Measurements from ENCODE around the gene UMAD1. TPM values are rescaled to one million over a fixed set of nuclear protein-coding genes. Genes with fewer than 3 reads are reported as not detected.

UMAD1 gene
- total RNA-seq (10 to 100 TPM; 13.2 to 21.2 (median 16.9) TPM), polyA plus RNA-seq (1 to 10 TPM; 7.6 to 9.3 (median 8.8) TPM)
- long read RNA-seq, donor 1: 0 reads
- long read RNA-seq, donor 2, partial matches to known transcripts: 0 of 1 reads
- long read RNA-seq, donor 2, other reads (novel, unspliced or antisense): 0 of 1 reads

GRCh38 chr7:7640221-7641128 is at the start of gene UMAD1:
TSS of gene UMAD1 (plus strand) at chr7:7640752. CDS start at chr7:7673372, 32,620 bp downstream.
- Histone ChIP-seq H3K4me1 (peaks cover 10 to 44% (median 28%) of the 10 kb centered on the region in 6 donors), H3K27ac (peak within 1 kb of the TSS; percentile 88 to 99 (median 94)), H3K36me3 (peaks cover 0 to 34% (median 11%) of the 10 kb centered on the region in 6 donors), H3K4me3 (peak within 1 kb of the TSS; percentile 74 to 95 (median 85)), H3K9me3 (no peaks in the 10 kb centered on the region), H3K27me3 (replicated peaks in 1 of 7) (no peaks in the 10 kb centered on the region)
- intact Hi-C loops (cut with DNase I; ENCODE audit: low total_unique reads): no loop called here
- 0 to 1% (median 0%) methylated on average over 50 to 68 of the region's 68 CpGs for WGBS, 5 donors
- TF ChIP-seq POLR2A (IDR thresholded peaks at IDR 0.05) (peak; percentile 37 to 75 (median 39)), POLR2AphosphoS5 (IDR thresholded peaks at IDR 0.05) (peak; percentile 94 to 95 (median 94)), CTCF (IDR thresholded peaks at IDR 0.05 in 8 of 11, conservative IDR thresholded peaks at IDR 0.05 in 3 of 11) (peak in 2 of 11 experiments; percentile 26 to 46)
- DNase-seq: peak; percentile 99

- no peaks in the 10 kb centered on the region for H3K9me3 ChIP-seq
- H3K4me1 ChIP-seq: peaks cover 0 to 8% (median 0%) of the 10 kb centered on the region in 6 donors
- H3K4me3 ChIP-seq: no peak overlapping the region
- H3K36me3 ChIP-seq: peaks cover 0 to 94% (median 41%) of the 10 kb centered on the region in 6 donors
- TF ChIP-seq POLR2AphosphoS5 (IDR thresholded peaks at IDR 0.05): no peak
- no peak for TF ChIP-seq POLR2A (IDR thresholded peaks at IDR 0.05)
- TF ChIP-seq CTCF (IDR thresholded peaks at IDR 0.05 in 8 of 11, conservative IDR thresholded peaks at IDR 0.05 in 3 of 11): peak in 8 of 11 experiments; percentile 17 to 51 (median 35)
- H3K27ac ChIP-seq: no peak overlapping the region
- intact Hi-C loops (cut with DNase I; ENCODE audit: low total_unique reads): no loop called here
- DNase-seq: no peak
- WGBS, 5 donors: 89 to 98% (median 91%) methylated on average over 1 of the region's 1 CpG
- no peaks in the 10 kb centered on the region for H3K27me3 ChIP-seq (replicated peaks in 1 of 7)
These were observed 45.1 kb upstream of the UMAD1 start for GRCh38 chr7:7595451-7595850.

- no peaks in the 10 kb centered on the region for H3K9me3 ChIP-seq
- no peaks in the 10 kb centered on the region for H3K27me3 ChIP-seq (replicated peaks in 1 of 7)
- intact Hi-C loops (cut with DNase I; ENCODE audit: low total_unique reads): no loop called here
- TF ChIP-seq CTCF (IDR thresholded peaks at IDR 0.05 in 8 of 11, conservative IDR thresholded peaks at IDR 0.05 in 3 of 11): no peak
- 52 to 73% (median 61%) methylated on average over 5 of the region's 5 CpGs for WGBS, 5 donors
- DNase-seq: no peak
- no peak overlapping the region for H3K4me3 ChIP-seq
- no peak overlapping the region for H3K27ac ChIP-seq
- peaks cover 0 to 8% (median 0%) of the 10 kb centered on the region in 6 donors for H3K4me1 ChIP-seq
- peaks cover 0 to 90% (median 41%) of the 10 kb centered on the region in 6 donors for H3K36me3 ChIP-seq
These were observed 44.4 kb upstream of the UMAD1 start for GRCh38 chr7:7596176-7596575.

- WGBS, 5 donors: 62 to 84% (median 63%) methylated on average over 3 of the region's 3 CpGs
- Histone ChIP-seq H3K27ac (no peak overlapping the region), H3K27me3 (replicated peaks in 1 of 7) (no peaks in the 10 kb centered on the region), H3K36me3 (peaks cover 0 to 61% (median 14%) of the 10 kb centered on the region in 6 donors), H3K4me3 (no peak overlapping the region), H3K9me3 (no peaks in the 10 kb centered on the region), H3K4me1 (no peaks in the 10 kb centered on the region)
- intact Hi-C loops (cut with DNase I; ENCODE audit: low total_unique reads): no loop called here
- no peak for DNase-seq
- no peak for TF ChIP-seq CTCF (IDR thresholded peaks at IDR 0.05 in 8 of 11, conservative IDR thresholded peaks at IDR 0.05 in 3 of 11)
- TF ChIP-seq POLR2AphosphoS5 (IDR thresholded peaks at IDR 0.05): no peak
These were observed 33.5 kb upstream of the UMAD1 start for GRCh38 chr7:7607010-7607409.
